KMS-11 (cell line): Measurements from ENCODE around the gene TMEM100.

Experiments
- H2AFZ ChIP-seq: fragments of 200-600 bp; sonication (generic); 2 replicates; pipeline ENCODE4 v1.6.1; 2016; ENCODE audit warnings: antibody characterized with exemption, mixed run types, low read depth
- H3K27ac ChIP-seq: fragments of 200-600 bp; sonication (generic); 2 replicates; pipeline ENCODE4 v1.6.1; 2016; ENCODE audit warnings: mild to moderate bottlenecking, mixed run types
- H3K27me3 ChIP-seq: fragments of 200-600 bp; sonication (generic); 2 replicates; pipeline ENCODE4 v1.6.1; 2017; ENCODE audit warnings: mild to moderate bottlenecking, low read depth, mixed run types, moderate library complexity; ENCODE audit not compliant: insufficient read depth
- H3K36me3 ChIP-seq: fragments of 200-600 bp; sonication (generic); 2 replicates; pipeline ENCODE4 v1.6.1; 2017; ENCODE audit warnings: mild to moderate bottlenecking, mixed run types; ENCODE audit not compliant: insufficient read depth
- H3K4me1 ChIP-seq: fragments of 200-600 bp; sonication (generic); 2 replicates; pipeline ENCODE4 v1.6.1; 2016; ENCODE audit warnings: mild to moderate bottlenecking, low read depth, mixed run types; ENCODE audit not compliant: poor library complexity, severe bottlenecking
- H3K4me2 ChIP-seq: fragments of 200-600 bp; sonication (generic); 2 replicates; pipeline ENCODE4 v1.7.0; 2016; ENCODE audit warnings: mild to moderate bottlenecking, mixed run types
- H3K4me3 ChIP-seq: fragments of 200-600 bp; sonication (generic); IDR thresholded peaks from 2 replicates; pipeline ENCODE4 v1.6.1; 2017; ENCODE audit warnings: low read depth, low read length, mixed read lengths; ENCODE audit not compliant: insufficient read depth
- H3K79me2 ChIP-seq: fragments of 200-600 bp; sonication (generic); 2 replicates; pipeline ENCODE4 v1.6.1; 2016; ENCODE audit warnings: low read depth, mixed run types; ENCODE audit not compliant: insufficient read depth
- H3K9ac ChIP-seq: fragments of 200-600 bp; sonication (generic); 2 replicates; pipeline ENCODE4 v1.6.1; 2016; ENCODE audit warnings: mild to moderate bottlenecking, mixed run types
- H4K20me1 ChIP-seq: fragments of 200-600 bp; sonication (generic); 2 replicates; pipeline ENCODE4 v1.6.1; 2016; ENCODE audit warnings: mild to moderate bottlenecking, mixed run types; ENCODE audit not compliant: insufficient read depth
- CTCF ChIP-seq: fragments of 200-600 bp; sonication (generic); conservative IDR thresholded peaks from 2 replicates; pipeline ENCODE4 v1.6.1; 2017; ENCODE audit warnings: low read depth, mild to moderate bottlenecking, antibody characterized with exemption, low read length, moderate library complexity, mixed read lengths

TMEM100 gene

GRCh38 chr17:55723488-55723848 is 804 bp upstream of the TMEM100 start:
- H2AFZ ChIP-seq = no peak overlapping the region
- no peak overlapping the region for H3K9ac ChIP-seq
- TF ChIP-seq CTCF = no peak
- no peaks in the 10 kb centered on the region for H3K27me3 ChIP-seq
- no peak overlapping the region for H3K27ac ChIP-seq
- H3K4me1 ChIP-seq = no peaks in the 10 kb centered on the region
- no peaks in the 10 kb centered on the region for H4K20me1 ChIP-seq
- H3K4me3 ChIP-seq = no peak overlapping the region
- H3K4me2 ChIP-seq = no peak overlapping the region
- H3K36me3 ChIP-seq = no peaks in the 10 kb centered on the region
- no peaks in the 10 kb centered on the region for H3K79me2 ChIP-seq

GRCh38 chr17:55722016-55722736 is 488 bp downstream of the TMEM100 start:
- no peaks in the 10 kb centered on the region for H3K36me3 ChIP-seq
- no peak overlapping the region for H3K27ac ChIP-seq
- no peak overlapping the region for H3K4me3 ChIP-seq
- no peak overlapping the region for H3K4me2 ChIP-seq
- H3K27me3 ChIP-seq = no peaks in the 10 kb centered on the region
- TF ChIP-seq CTCF = no peak
- no peak overlapping the region for H3K9ac ChIP-seq
- no peaks in the 10 kb centered on the region for H4K20me1 ChIP-seq
- H3K4me1 ChIP-seq = no peaks in the 10 kb centered on the region
- no peaks in the 10 kb centered on the region for H3K79me2 ChIP-seq
- H2AFZ ChIP-seq = no peak overlapping the region

GRCh38 chr17:55720919-55721836 is 1.5 kb downstream of the TMEM100 start:
- no peak overlapping the region for H3K27ac ChIP-seq
- H3K79me2 ChIP-seq = no peaks in the 10 kb centered on the region
- no peak for TF ChIP-seq CTCF
- no peaks in the 10 kb centered on the region for H3K4me1 ChIP-seq
- H3K4me3 ChIP-seq = no peak overlapping the region
- H4K20me1 ChIP-seq = no peaks in the 10 kb centered on the region
- H2AFZ ChIP-seq = no peak overlapping the region
- no peaks in the 10 kb centered on the region for H3K36me3 ChIP-seq
- H3K27me3 ChIP-seq = no peaks in the 10 kb centered on the region
- H3K4me2 ChIP-seq = no peak overlapping the region
- no peak overlapping the region for H3K9ac ChIP-seq

- no peaks in the 10 kb centered on the region for H3K79me2 ChIP-seq
- H3K27me3 ChIP-seq = no peaks in the 10 kb centered on the region
- H2AFZ ChIP-seq = no peak overlapping the region
- H3K4me1 ChIP-seq = no peaks in the 10 kb centered on the region
- no peak overlapping the region for H3K4me2 ChIP-seq
- H3K27ac ChIP-seq = no peak overlapping the region
- no peaks in the 10 kb centered on the region for H4K20me1 ChIP-seq
- H3K4me3 ChIP-seq = no peak overlapping the region
- no peaks in the 10 kb centered on the region for H3K36me3 ChIP-seq
- TF ChIP-seq CTCF = peak; percentile 96
- H3K9ac ChIP-seq = no peak overlapping the region
Measured at GRCh38 chr17:55717898-55718735, 4.5 kb downstream of the TMEM100 start.
